Large intestine (tissue), 3 donors: ENCODE measurements around the gene ANKRD61. TPM values are rescaled to one million over a fixed set of nuclear protein-coding genes. Genes with fewer than 3 reads are reported as not detected.
"Not testable (repeated sequence)": the region's sequence is repeated elsewhere in the genome, so short reads cannot be mapped to it uniquely, and the experiment has no call there.

Experiments
- DNase-seq, 2 donors: peaks; one replicate each; pipeline versions ENCODE4 v3.0.0 to v3.0.0-alpha.2; 2013
- H3K27ac ChIP-seq: one replicate; pipeline ENCODE4 v1.5.1; 2013; ENCODE audit warnings: low read length
- H3K27me3 ChIP-seq: 2 replicates; pipeline ENCODE4 v1.6.1; 2013; ENCODE audit warnings: low read length; ENCODE audit not compliant: control insufficient read depth, insufficient read depth
- H3K36me3 ChIP-seq: 2 replicates; pipeline ENCODE4 v1.6.1; 2013; ENCODE audit warnings: low read length; ENCODE audit not compliant: control insufficient read depth, insufficient read depth
- H3K4me1 ChIP-seq: one replicate; pipeline ENCODE4 v1.6.1; 2013; ENCODE audit warnings: low read length; ENCODE audit not compliant: control insufficient read depth, insufficient read depth
- H3K4me3 ChIP-seq: one replicate; pipeline ENCODE4 v1.5.1; 2013; ENCODE audit warnings: low read length
- H3K9me3 ChIP-seq: one replicate; pipeline ENCODE4 v1.6.1; 2013; ENCODE audit warnings: mild to moderate bottlenecking, low read depth, low read length, moderate library complexity; ENCODE audit not compliant: control insufficient read depth
- WGBS: methylation state at CpG from one replicate; pipeline ENCODE4 v1.1.5; 2013; ENCODE audit warnings: low lambda C conversion rate; ENCODE audit not compliant: insufficient coverage; 5-methylcytosine and 5-hydroxymethylcytosine counted together
- polyA plus RNA-seq: library from polyadenylated mRNA; unstranded; fragments of 120-200 nt; gene quantifications from one replicate; pipeline ENCODE4 v1.2.1, GENCODE V29; 2013

ANKRD61 gene
- polyA plus RNA-seq, 1 donor: 2.4 TPM

DNA sequence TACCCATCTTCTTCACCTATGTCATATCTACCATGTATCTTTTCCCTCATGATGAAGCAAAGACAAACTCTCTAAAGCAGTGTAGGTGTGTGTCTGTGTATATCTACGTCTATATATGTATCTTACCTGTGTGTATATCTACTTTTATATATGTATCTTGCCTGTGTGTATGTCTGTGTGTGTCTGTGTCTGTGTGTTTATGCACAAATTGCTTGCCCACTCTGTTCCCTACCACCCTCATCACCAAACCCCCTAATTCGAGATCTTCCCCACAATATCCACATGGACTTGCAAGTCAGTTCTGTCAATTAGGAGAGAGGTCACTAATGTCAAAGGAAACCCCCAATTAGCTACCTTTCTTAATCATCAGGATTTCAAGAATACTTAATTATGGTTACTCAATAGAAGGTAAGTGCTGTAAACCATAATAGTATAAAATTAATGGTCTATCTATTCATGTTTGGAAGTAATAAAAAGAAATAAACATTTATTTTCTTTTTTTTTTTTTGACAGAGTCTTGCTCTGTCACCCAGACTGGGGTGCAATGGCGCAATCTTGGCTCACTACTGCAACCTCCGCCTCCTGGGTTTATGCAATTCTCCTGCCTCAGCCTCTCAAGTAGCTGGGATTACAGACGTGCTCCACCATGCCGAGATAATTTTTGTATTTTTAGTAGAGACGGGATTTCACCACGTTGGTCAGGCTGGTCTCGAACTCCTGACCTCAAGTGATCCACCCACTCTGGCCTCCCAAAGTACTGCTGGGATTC lies 43.6 kb downstream of the ANKRD61 start:
- no peak for DNase-seq
- Histone ChIP-seq H3K4me1 (no peaks in the 10 kb centered on the region), H3K27ac (no peak overlapping the region), H3K27me3 (no peaks in the 10 kb centered on the region), H3K36me3 (no peaks in the 10 kb centered on the region), H3K4me3 (no peak overlapping the region), H3K9me3 (no peaks in the 10 kb centered on the region)
- WGBS: 100% methylated on average over 1 of the region's 9 CpGs

DNA sequence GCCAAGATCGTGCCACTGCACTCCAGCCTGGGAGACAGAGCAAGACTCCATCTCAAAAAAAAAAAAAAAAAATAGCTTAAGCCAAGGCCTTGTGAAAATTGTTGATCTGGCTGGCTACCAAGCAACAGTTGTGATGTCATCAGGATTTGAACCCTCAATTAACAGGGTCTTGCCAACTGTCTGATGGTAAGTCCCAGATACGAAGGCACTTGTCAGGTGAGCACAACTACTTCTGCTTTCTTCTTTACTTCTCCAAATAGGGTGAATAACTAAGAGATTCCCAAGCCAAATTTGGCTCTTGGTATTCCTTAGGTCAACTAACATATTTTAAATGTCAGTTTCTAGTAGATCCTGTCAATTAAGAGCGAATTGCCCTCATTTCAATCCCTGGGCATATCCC lies 47.4 kb downstream of the ANKRD61 start:
- DNase-seq: no peak
- Histone ChIP-seq H3K27me3 (no peaks in the 10 kb centered on the region), H3K36me3 (no peaks in the 10 kb centered on the region), H3K4me1 (no peaks in the 10 kb centered on the region), H3K27ac (no peak overlapping the region), H3K9me3 (no peaks in the 10 kb centered on the region), H3K4me3 (no peak overlapping the region)
- WGBS: no CpG with 5 or more reads among the region's 3 CpGs

DNA sequence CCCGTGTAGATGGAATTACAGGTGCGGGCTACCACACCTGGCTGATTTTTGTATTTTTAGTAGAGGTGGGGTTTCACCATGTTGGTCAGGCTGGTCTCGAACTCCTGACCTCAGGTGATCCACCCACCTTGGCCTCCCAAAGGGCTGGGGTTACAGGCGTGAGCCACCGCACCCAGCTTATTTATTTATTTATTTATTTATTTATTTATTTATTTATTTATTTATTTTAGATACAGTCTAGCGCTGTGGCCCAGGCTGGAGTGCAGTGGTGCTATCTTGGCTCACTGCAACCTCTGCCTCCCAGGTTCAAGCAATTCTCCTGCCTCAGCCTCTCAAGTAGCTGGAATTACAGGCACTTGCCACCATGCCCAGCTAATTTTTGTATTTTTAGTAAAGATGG lies 51.9 kb downstream of the ANKRD61 start:
- no CpG with 5 or more reads among the region's 6 CpGs for WGBS
- H3K4me3 ChIP-seq, H3K4me1 ChIP-seq, H3K36me3 ChIP-seq, DNase-seq, H3K27me3 ChIP-seq, H3K27ac ChIP-seq, H3K9me3 ChIP-seq: not testable (repeated sequence)

Other genes with a start within 250 kb of the ANKRD61 start
- 21.8 TPM for gene RNF216, start 249.7 kb upstream of the ANKRD61 start, polyA plus RNA-seq
- gene OCM, start 150.6 kb upstream of the ANKRD61 start, polyA plus RNA-seq: 0.54 TPM
- 56.4 TPM for gene CCZ1, start 132.6 kb upstream of the ANKRD61 start, polyA plus RNA-seq
- 0.52 TPM for gene RSPH10B, start 60.7 kb upstream of the ANKRD61 start, polyA plus RNA-seq
- 10.2 TPM for gene PMS2, start 22.3 kb upstream of the ANKRD61 start, polyA plus RNA-seq
- gene AIMP2, start 22.1 kb upstream of the ANKRD61 start, polyA plus RNA-seq: 24.7 TPM
- 75.4 TPM for gene EIF2AK1, start 27.8 kb downstream of the ANKRD61 start, polyA plus RNA-seq
- 11.2 TPM for gene USP42, start 73.6 kb downstream of the ANKRD61 start, polyA plus RNA-seq
- 30.9 TPM for gene CYTH3, start 241.2 kb downstream of the ANKRD61 start, polyA plus RNA-seq